CD4-positive, CD25-positive, alpha-beta regulatory T cell (primary cell): ENCODE results near the gene AFF3. TPM values are rescaled to one million over a fixed set of nuclear protein-coding genes. Genes with fewer than 3 reads are reported as not detected.

ENCODE experiments used
- ATAC-seq, 2 donors: fragments of 150-1000 bp; cut with Tn5 transposase; one replicate each; pipeline ENCODE4 v1.10.0; 2021; ENCODE audit warnings: low read depth in 2 of 2, moderate number of reproducible peaks in 2 of 2, moderate library complexity in 1 of 2
- DNase-seq, 3 donors: peaks; one replicate each; pipeline versions ENCODE4 v3.0.0 to v3.0.0-alpha.2; 2012 to 2022; ENCODE audit warnings: mixed read lengths in 1 of 3
- H3K27ac ChIP-seq: one replicate; pipeline ENCODE4 v1.7.0; 2013; ENCODE audit warnings: mild to moderate bottlenecking, low read length; ENCODE audit not compliant: insufficient read depth, poor library complexity, severe bottlenecking
- H3K27me3 ChIP-seq: one replicate; pipeline ENCODE4 v1.7.0; 2013; ENCODE audit warnings: low read length; ENCODE audit not compliant: control insufficient read depth, insufficient read depth
- H3K36me3 ChIP-seq: one replicate; pipeline ENCODE4 v1.7.0; 2013; ENCODE audit warnings: mild to moderate bottlenecking, low read length, moderate library complexity; ENCODE audit not compliant: control insufficient read depth, insufficient read depth
- H3K4me1 ChIP-seq: 2 replicates; pipeline ENCODE4 v1.7.0; 2013; ENCODE audit warnings: mild to moderate bottlenecking, low read length; ENCODE audit not compliant: insufficient read depth, control insufficient read depth, poor library complexity, severe bottlenecking
- H3K4me3 ChIP-seq: one replicate; pipeline ENCODE4 v1.7.0; 2013; ENCODE audit warnings: low read depth, mild to moderate bottlenecking, low read length, moderate library complexity
- H3K9me3 ChIP-seq, 2 experiments: 1 replicate in 1 of 2; 2 replicates in 1 of 2; pipeline ENCODE4 v1.7.0; 2013; ENCODE audit warnings: low read length in 2 of 2, mild to moderate bottlenecking in 1 of 2, moderate library complexity in 1 of 2; ENCODE audit not compliant: control insufficient read depth in 2 of 2
- H3K27ac Mint-ChIP-seq, 3 donors: one replicate each; pipeline ENCODE4 v1.8.0; 2020 to 2022; ENCODE audit warnings: mild to moderate bottlenecking in 3 of 3, mixed read lengths in 3 of 3, moderate library complexity in 2 of 3
- H3K27me3 Mint-ChIP-seq: one replicate; pipeline ENCODE4 v1.8.0; 2022; ENCODE audit warnings: mild to moderate bottlenecking, mixed read lengths
- H3K36me3 Mint-ChIP-seq: one replicate; pipeline ENCODE4 v1.8.0; 2020; ENCODE audit warnings: mixed read lengths
- H3K4me1 Mint-ChIP-seq, 4 donors: one replicate each; pipeline ENCODE4 v1.8.0; 2020 to 2022; ENCODE audit warnings: mixed read lengths in 4 of 4, mild to moderate bottlenecking in 1 of 4
- H3K4me3 Mint-ChIP-seq, 4 donors: one replicate each; pipeline ENCODE4 v1.8.0; 2020 to 2022; ENCODE audit warnings: mild to moderate bottlenecking in 4 of 4, mixed read lengths in 4 of 4, moderate library complexity in 3 of 4
- H3K9me3 Mint-ChIP-seq, 7 donors: one replicate each; pipeline ENCODE4 v1.8.0; 2020 to 2022; ENCODE audit warnings: mixed read lengths in 7 of 7, mild to moderate bottlenecking in 3 of 7, moderate library complexity in 2 of 7
- polyA plus RNA-seq, 4 donors: library from polyadenylated mRNA; unstranded; fragments of 300-500 nt; fragmentation: Illumina TruSeq; gene quantifications; one replicate each; pipeline ENCODE4 v1.2.3, GENCODE V29; 2021
- total RNA-seq: library from RNA; stranded (reverse); gene quantifications from one replicate; pipeline ENCODE4 v1.2.3, GENCODE V29; 2022

Gene AFF3
- total and polyA plus RNA-seq, 5 donors from 2014 or later: 0.82 to 10.1 (median 4.2) TPM

DNA sequence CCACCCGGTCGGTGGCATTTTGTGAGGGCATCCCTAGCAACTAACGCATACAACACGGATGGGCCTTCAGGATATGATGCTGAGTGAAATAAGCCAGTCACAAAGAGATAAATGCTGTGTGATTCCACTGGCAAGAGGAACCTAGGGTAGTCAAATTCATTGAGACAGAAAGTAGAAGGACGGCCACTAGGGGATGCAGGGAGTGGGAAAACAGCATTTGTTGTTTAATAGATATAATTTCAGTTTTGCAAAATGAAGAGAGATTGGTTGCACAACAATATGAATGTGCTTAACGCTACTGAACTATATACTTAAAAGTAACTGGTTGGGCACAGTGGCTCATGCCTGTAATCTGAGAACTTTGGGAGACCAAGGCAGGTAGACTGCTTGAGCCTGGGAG, 112.9 kb downstream of the AFF3 start:
- Mint-ChIP-seq H3K9me3 (no peaks in the 10 kb centered on the region), H3K36me3 (no peaks in the 10 kb centered on the region), H3K4me1 (peaks cover 0 to 2% (median under 1%) of the 10 kb centered on the region in 4 donors), H3K27ac (no peak overlapping the region), H3K27me3 (no peaks in the 10 kb centered on the region), H3K4me3 (no peak overlapping the region)
- Histone ChIP-seq H3K27me3 (no peaks in the 10 kb centered on the region), H3K4me3 (no peak overlapping the region), H3K9me3 (no peaks in the 10 kb centered on the region), H3K4me1 (no peaks in the 10 kb centered on the region), H3K27ac (no peak overlapping the region), H3K36me3 (no peaks in the 10 kb centered on the region)
- ATAC-seq: no peak
- no peak for DNase-seq

GRCh38 chr2:100021791-100022340, 120.5 kb downstream of the AFF3 start:
- Histone ChIP-seq H3K4me1 (no peaks in the 10 kb centered on the region), H3K4me3 (no peak overlapping the region), H3K36me3 (no peaks in the 10 kb centered on the region), H3K9me3 (no peaks in the 10 kb centered on the region), H3K27me3 (no peaks in the 10 kb centered on the region), H3K27ac (no peak overlapping the region)
- no peaks in the 10 kb centered on the region for H3K27me3 Mint-ChIP-seq
- H3K36me3 Mint-ChIP-seq: peaks cover 20% of the 10 kb centered on the region
- ATAC-seq: no peak
- peaks cover 0 to 5% (median 1%) of the 10 kb centered on the region in 4 donors for H3K4me1 Mint-ChIP-seq
- no peak overlapping the region for H3K4me3 Mint-ChIP-seq
- H3K27ac Mint-ChIP-seq: no peak overlapping the region
- DNase-seq: no peak
- H3K9me3 Mint-ChIP-seq: peaks cover 0 to 4% (median 0%) of the 10 kb centered on the region in 7 donors

- Mint-ChIP-seq H3K9me3 (peaks cover 0 to 4% (median 0%) of the 10 kb centered on the region in 7 donors), H3K4me1 (peaks cover 0 to 5% (median 0%) of the 10 kb centered on the region in 4 donors), H3K27ac (no peak overlapping the region), H3K4me3 (no peak overlapping the region), H3K27me3 (no peaks in the 10 kb centered on the region), H3K36me3 (peaks cover 20% of the 10 kb centered on the region)
- no peak for ATAC-seq
- no peaks in the 10 kb centered on the region for H3K27me3 ChIP-seq
- no peak for DNase-seq
- H3K27ac ChIP-seq: no peak overlapping the region
- no peaks in the 10 kb centered on the region for H3K9me3 ChIP-seq
- no peaks in the 10 kb centered on the region for H3K4me1 ChIP-seq
- H3K36me3 ChIP-seq: no peaks in the 10 kb centered on the region
- no peak overlapping the region for H3K4me3 ChIP-seq
Measured at GRCh38 chr2:100019499-100019898, 122.9 kb downstream of the AFF3 start.

GRCh38 chr2:100018341-100019193, 123.8 kb downstream of the AFF3 start:
- no peaks in the 10 kb centered on the region for H3K27me3 ChIP-seq
- peaks cover 0 to 5% (median 0%) of the 10 kb centered on the region in 4 donors for H3K4me1 Mint-ChIP-seq
- no peaks in the 10 kb centered on the region for H3K36me3 ChIP-seq
- no peak overlapping the region for H3K4me3 Mint-ChIP-seq
- no peaks in the 10 kb centered on the region for H3K27me3 Mint-ChIP-seq
- H3K4me1 ChIP-seq: no peaks in the 10 kb centered on the region
- no peak overlapping the region for H3K27ac ChIP-seq
- ATAC-seq: no peak
- H3K9me3 ChIP-seq: no peaks in the 10 kb centered on the region
- H3K27ac Mint-ChIP-seq: no peak overlapping the region
- no peak overlapping the region for H3K4me3 ChIP-seq
- H3K36me3 Mint-ChIP-seq: peaks cover 20% of the 10 kb centered on the region
- H3K9me3 Mint-ChIP-seq: peaks cover 0 to 4% (median 0%) of the 10 kb centered on the region in 7 donors
- DNase-seq: no peak

GRCh38 chr2:100017633-100018032, 124.8 kb downstream of the AFF3 start:
- H3K27ac Mint-ChIP-seq: no peak overlapping the region
- no peak overlapping the region for H3K27ac ChIP-seq
- H3K9me3 ChIP-seq: no peaks in the 10 kb centered on the region
- peaks cover 15% of the 10 kb centered on the region for H3K36me3 Mint-ChIP-seq
- H3K36me3 ChIP-seq: no peaks in the 10 kb centered on the region
- DNase-seq (no peak), ATAC-seq (no peak)
- H3K4me3 ChIP-seq: no peak overlapping the region
- H3K9me3 Mint-ChIP-seq: peaks cover 0 to 4% (median 0%) of the 10 kb centered on the region in 7 donors
- H3K4me1 Mint-ChIP-seq: peaks cover 0 to 2% (median 0%) of the 10 kb centered on the region in 4 donors
- no peaks in the 10 kb centered on the region for H3K4me1 ChIP-seq
- no peaks in the 10 kb centered on the region for H3K27me3 Mint-ChIP-seq
- H3K27me3 ChIP-seq: no peaks in the 10 kb centered on the region
- no peak overlapping the region for H3K4me3 Mint-ChIP-seq

GRCh38 chr2:100016756-100017155, 125.6 kb downstream of the AFF3 start:
- H3K4me3 ChIP-seq: no peak overlapping the region
- Mint-ChIP-seq H3K9me3 (peaks cover 0 to 4% (median 0%) of the 10 kb centered on the region in 7 donors), H3K27me3 (no peaks in the 10 kb centered on the region), H3K36me3 (peaks cover 15% of the 10 kb centered on the region), H3K4me1 (peaks cover 0 to 2% (median 0%) of the 10 kb centered on the region in 4 donors), H3K27ac (no peak overlapping the region), H3K4me3 (no peak overlapping the region)
- no peaks in the 10 kb centered on the region for H3K36me3 ChIP-seq
- H3K27me3 ChIP-seq: no peaks in the 10 kb centered on the region
- no peak overlapping the region for H3K27ac ChIP-seq
- no peaks in the 10 kb centered on the region for H3K9me3 ChIP-seq
- ATAC-seq (no peak), DNase-seq (no peak)
- H3K4me1 ChIP-seq: no peaks in the 10 kb centered on the region

DNA sequence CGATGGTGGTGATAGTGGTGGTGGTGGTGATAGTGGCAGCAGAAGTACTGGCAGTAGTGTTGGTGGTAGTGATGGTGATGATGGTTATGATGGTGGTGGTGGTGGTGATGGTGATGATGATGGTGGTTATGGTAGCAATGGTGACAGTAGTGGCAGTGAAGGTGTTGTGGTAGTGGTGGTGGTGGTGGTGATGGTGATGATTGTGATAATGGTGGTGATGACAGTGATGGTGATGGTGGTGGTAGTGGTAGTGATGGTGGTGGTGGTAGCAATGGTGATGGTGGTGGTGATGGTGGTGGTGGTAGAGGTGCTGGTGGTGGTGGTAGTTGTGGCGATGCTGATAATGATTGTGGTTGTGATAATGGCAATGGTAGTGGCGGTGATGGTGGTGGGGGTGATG, 126.5 kb downstream of the AFF3 start:
- peaks cover 0 to 4% (median 2%) of the 10 kb centered on the region in 7 donors for H3K9me3 Mint-ChIP-seq
- no peak overlapping the region for H3K27ac Mint-ChIP-seq
- Histone ChIP-seq H3K27me3 (no peaks in the 10 kb centered on the region), H3K36me3 (no peaks in the 10 kb centered on the region), H3K4me1 (no peaks in the 10 kb centered on the region), H3K27ac (no peak overlapping the region), H3K4me3 (no peak overlapping the region), H3K9me3 (no peaks in the 10 kb centered on the region)
- peaks cover 0 to 2% (median 0%) of the 10 kb centered on the region in 4 donors for H3K4me1 Mint-ChIP-seq
- DNase-seq (no peak), ATAC-seq (no peak)
- H3K4me3 Mint-ChIP-seq: no peak overlapping the region
- H3K27me3 Mint-ChIP-seq: no peaks in the 10 kb centered on the region
- peaks cover 15% of the 10 kb centered on the region for H3K36me3 Mint-ChIP-seq
